SU-DHL-6 (cell line): ENCODE results near the gene RAB22A.

Experiments
- CTCF ChIP-seq: fragments of 200-600 bp; sonication (generic); IDR thresholded peaks from one replicate; pipeline ENCODE4 v1.5.1; 2017; ENCODE audit warnings: antibody characterized with exemption, mild to moderate bottlenecking, low read length, moderate library complexity; ENCODE audit not compliant: insufficient read depth, poor library complexity, severe bottlenecking
- EZH2phosphoT487 ChIP-seq: fragments of 200-600 bp; sonication (generic), shearing (Covaris generic); conservative IDR thresholded peaks from 2 replicates; pipeline ENCODE4 v1.6.1; 2018; ENCODE audit warnings: mild to moderate bottlenecking, antibody characterized with exemption, low read length, moderate library complexity, mixed read lengths

- TF ChIP-seq CTCF (no peak), EZH2phosphoT487 (no peak)
Observed at GRCh38 chr20:58330687-58331086, 21.2 kb downstream of the RAB22A start.
